COR-L47 (cell line): ENCODE data around the gene ZNF26.
"Not testable (repeated sequence)": the region's sequence is repeated elsewhere in the genome, so short reads cannot be mapped to it uniquely, and the experiment has no call there.

ENCODE experiments used
- DNase-seq: peaks from one replicate; lab custom pipeline; 2025; lab: John Stamatoyannopoulos, UW

Gene ZNF26

GRCh38 chr12:132986001-132986884, at the start of gene ZNF26:
TSS of gene ZNF26 (plus strand) at chr12:132986367. CDS start at chr12:132986841, 474 bp downstream.
- DNase-seq: peak; percentile 93

GRCh38 chr12:132936921-132937320, 49.2 kb upstream of the ZNF26 start:
- DNase-seq: not testable (repeated sequence)

- no peak for DNase-seq
These were observed 48.7 kb upstream of the ZNF26 start for GRCh38 chr12:132937476-132937875.

GRCh38 chr12:132938807-132939206, 47.4 kb upstream of the ZNF26 start:
- not testable (repeated sequence) for DNase-seq

- no peak for DNase-seq
These were observed 46.0 kb upstream of the ZNF26 start for GRCh38 chr12:132940071-132940719.

- DNase-seq: no peak
These were observed 44.7 kb upstream of the ZNF26 start for GRCh38 chr12:132941336-132941954.

GRCh38 chr12:132942611-132943010, 43.6 kb upstream of the ZNF26 start:
- DNase-seq: no peak

- no peak for DNase-seq
These were observed 40.4 kb upstream of the ZNF26 start for GRCh38 chr12:132945806-132946205.

GRCh38 chr12:132946246-132946820, 39.8 kb upstream of the ZNF26 start:
- DNase-seq: no peak

GRCh38 chr12:132948146-132949066, 37.8 kb upstream of the ZNF26 start:
- no peak for DNase-seq

- DNase-seq: no peak
These were observed 36.0 kb upstream of the ZNF26 start for GRCh38 chr12:132949936-132950837.

GRCh38 chr12:132950844-132951535, 35.2 kb upstream of the ZNF26 start:
- DNase-seq: no peak

- no peak for DNase-seq
These were observed 34.5 kb upstream of the ZNF26 start for GRCh38 chr12:132951649-132952048.

GRCh38 chr12:132952371-132953162, 33.6 kb upstream of the ZNF26 start:
- DNase-seq: no peak

GRCh38 chr12:132953163-132953425, 33.1 kb upstream of the ZNF26 start:
- no peak for DNase-seq

GRCh38 chr12:132953771-132954170, 32.4 kb upstream of the ZNF26 start:
- DNase-seq: no peak

GRCh38 chr12:132954471-132955048, 31.6 kb upstream of the ZNF26 start:
- DNase-seq: no peak

- no peak for DNase-seq
These were observed 30.8 kb upstream of the ZNF26 start for GRCh38 chr12:132955094-132956010.
